ENCODE data around the gene FCHSD2. TPM values are rescaled to one million over a fixed set of nuclear protein-coding genes. Genes with fewer than 3 reads are reported as not detected.

Gene FCHSD2
- total and polyA plus RNA-seq, 2 of the 13 experiments (the other 11 are each of a cell fraction or from before 2014, with no cell fraction given): 20.5 to 24.8 TPM

- TF ChIP-seq NR0B2 (CRISPR knock-in tag; IDR thresholded peaks at IDR 0.05) (no peak), MEIS1 (CRISPR knock-in tag; IDR thresholded peaks at IDR 0.05; ENCODE audit: borderline replicate concordance) (peak; percentile 58; the same call in 1 of the 2 replicates), NR2F6 (IDR thresholded peaks at IDR 0.05) (no peak), NR2F6 (CRISPR knock-in tag; IDR thresholded peaks at IDR 0.05) (0 out of 2 replicates have a peak, but pooled peaks have one; percentile 33), PHF21A (CRISPR knock-in tag; IDR thresholded peaks at IDR 0.05) (peak; percentile 90), ZBTB39 (CRISPR knock-in tag; IDR thresholded peaks at IDR 0.05) (no peak), MED8 (CRISPR knock-in tag; IDR thresholded peaks at IDR 0.05; ENCODE audit: insufficient replicate concordance) (no peak), MXD3 (CRISPR knock-in tag; IDR thresholded peaks at IDR 0.05) (peak; percentile 70; the same call in 1 of the 2 replicates), FOXA1 (IDR thresholded peaks at IDR 0.05) (no peak), FOXA1 (CRISPR knock-in tag; IDR thresholded peaks at IDR 0.05) (peak; percentile 92), THAP8 (CRISPR knock-in tag; IDR thresholded peaks at IDR 0.05; ENCODE audit: borderline replicate concordance) (no peak; the same call in 1 of the 2 replicates), NFIC (IDR thresholded peaks at IDR 0.05; ENCODE audit: low read length) (no peak), ZNF564 (CRISPR knock-in tag; IDR thresholded peaks at IDR 0.05) (peak; percentile 73; the same call in 1 of the 2 replicates), MBNL3 (CRISPR knock-in tag; conservative IDR thresholded peaks at IDR 0.05) (no peak), SAP130 (CRISPR knock-in tag; IDR thresholded peaks at IDR 0.05; ENCODE audit: low read depth) (peak; percentile 84), ZNF296 (CRISPR knock-in tag; conservative IDR thresholded peaks at IDR 0.05) (no peak), SP5 (CRISPR knock-in tag; IDR thresholded peaks at IDR 0.05; ENCODE audit: borderline replicate concordance, low read depth) (peak; percentile 42; the same call in 1 of the 2 replicates), SMAD9 (CRISPR knock-in tag; IDR thresholded peaks at IDR 0.05) (0 out of 2 replicates have a peak, but pooled peaks have one; percentile 67), GTF3A (CRISPR knock-in tag; conservative IDR thresholded peaks at IDR 0.05) (no peak), ZNF503 (CRISPR knock-in tag; IDR thresholded peaks at IDR 0.05) (no peak), ATF6 (CRISPR knock-in tag; conservative IDR thresholded peaks at IDR 0.05) (no peak)
Measured at GRCh38 chr11:72793425-72794367, 348.4 kb downstream of the FCHSD2 start, which contains the start of gene STARD10 (continued).
